A204.1 (cell line): ENCODE data around the gene ABHD12.
"Not testable (repeated sequence)": the region's sequence is repeated elsewhere in the genome, so short reads cannot be mapped to it uniquely, and the experiment has no call there.

Experiments
- FAIRE-seq: peaks from 2 replicates; lab custom pipeline; 2012; peaks lifted over from hg19 to GRCh38; lab: Jason Lieb, UNC

The ABHD12 gene

DNA sequence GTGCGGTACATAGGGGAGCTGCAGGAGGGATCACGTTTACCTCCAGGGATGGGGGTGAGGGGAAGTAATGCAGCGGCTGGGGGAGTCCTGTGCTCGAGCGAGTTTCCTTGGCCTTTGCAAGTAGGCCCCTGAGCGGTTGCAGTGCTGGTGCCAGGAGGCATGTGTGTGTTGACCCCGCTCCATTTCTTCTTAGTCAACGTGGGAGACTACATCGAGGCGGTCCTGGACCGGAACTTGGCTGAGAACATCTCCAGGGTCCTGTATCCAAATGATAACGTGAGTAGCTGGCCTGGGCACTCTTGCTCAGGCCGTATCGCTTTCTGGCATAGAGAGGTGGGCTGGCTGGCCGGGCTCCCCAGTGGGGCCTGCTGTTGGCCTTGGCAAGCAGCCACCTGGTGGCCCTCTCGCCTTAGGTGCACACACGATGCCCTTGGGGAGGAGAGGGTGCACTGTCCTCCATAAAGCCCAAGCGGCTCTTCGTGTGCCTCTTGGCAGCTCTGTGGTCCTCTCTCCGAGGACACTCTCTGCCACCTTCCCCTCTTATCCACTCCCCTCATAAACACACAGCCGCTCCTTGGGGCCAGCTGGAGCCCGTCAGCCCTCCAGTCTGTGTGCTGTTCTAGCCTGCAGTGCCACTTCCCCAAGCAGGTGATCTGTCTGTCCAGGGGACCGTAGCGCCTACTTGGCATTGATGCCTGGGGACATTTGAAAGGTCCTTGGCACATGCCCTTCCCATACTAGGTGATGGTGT is 113.4 kb downstream of the ABHD12 start:
- FAIRE-seq = no peak

DNA sequence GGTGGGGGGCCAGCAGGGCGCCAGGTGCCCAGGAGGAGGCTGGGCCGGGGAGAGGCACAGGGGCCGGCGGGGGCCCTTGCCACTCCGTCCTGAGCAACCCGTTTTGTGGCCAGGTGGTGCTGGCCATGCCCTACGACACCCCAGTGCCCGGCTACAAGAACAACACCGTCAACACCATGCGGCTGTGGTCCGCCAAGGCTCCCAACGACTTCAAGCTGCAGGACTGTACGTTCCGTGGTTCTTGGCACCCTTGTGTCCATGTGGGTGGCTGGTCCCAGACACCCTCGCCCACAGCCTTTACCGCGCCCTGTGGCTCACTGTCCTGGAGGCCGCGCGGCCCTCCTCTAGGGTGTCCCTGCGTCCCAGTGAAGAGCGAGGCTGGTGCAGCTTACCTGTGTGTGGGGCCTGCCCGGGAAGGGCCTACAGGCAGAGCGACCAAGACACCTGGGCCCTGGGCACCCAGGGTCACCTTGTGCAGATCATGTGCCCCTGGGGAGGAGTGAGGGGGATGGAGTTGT is 114.0 kb downstream of the ABHD12 start:
- FAIRE-seq = no peak

GRCh38 chr20:25275813-25276532 is 114.7 kb downstream of the ABHD12 start:
- FAIRE-seq = no peak

- no peak for FAIRE-seq
Measured at GRCh38 chr20:25274891-25275812, 115.5 kb downstream of the ABHD12 start.

DNA sequence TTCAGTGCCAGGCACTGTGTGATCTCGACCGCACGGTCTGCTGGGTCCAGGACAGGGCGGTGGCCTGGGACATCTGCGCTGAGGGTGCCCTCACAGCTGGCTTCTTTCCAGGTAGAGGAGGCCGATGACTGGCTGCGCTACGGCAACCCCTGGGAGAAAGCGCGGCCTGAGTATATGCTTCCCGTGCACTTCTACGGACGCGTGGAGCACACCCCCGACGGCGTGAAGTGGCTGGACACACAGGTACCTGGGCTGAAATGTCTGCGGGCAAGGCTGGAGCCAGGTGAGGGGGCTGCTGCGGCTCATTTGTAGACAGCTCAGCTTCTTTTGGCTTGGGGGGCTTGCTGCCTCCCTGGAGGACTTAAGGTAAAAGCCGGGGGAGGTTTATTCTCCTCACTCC is 116.2 kb downstream of the ABHD12 start:
- FAIRE-seq = no peak

DNA sequence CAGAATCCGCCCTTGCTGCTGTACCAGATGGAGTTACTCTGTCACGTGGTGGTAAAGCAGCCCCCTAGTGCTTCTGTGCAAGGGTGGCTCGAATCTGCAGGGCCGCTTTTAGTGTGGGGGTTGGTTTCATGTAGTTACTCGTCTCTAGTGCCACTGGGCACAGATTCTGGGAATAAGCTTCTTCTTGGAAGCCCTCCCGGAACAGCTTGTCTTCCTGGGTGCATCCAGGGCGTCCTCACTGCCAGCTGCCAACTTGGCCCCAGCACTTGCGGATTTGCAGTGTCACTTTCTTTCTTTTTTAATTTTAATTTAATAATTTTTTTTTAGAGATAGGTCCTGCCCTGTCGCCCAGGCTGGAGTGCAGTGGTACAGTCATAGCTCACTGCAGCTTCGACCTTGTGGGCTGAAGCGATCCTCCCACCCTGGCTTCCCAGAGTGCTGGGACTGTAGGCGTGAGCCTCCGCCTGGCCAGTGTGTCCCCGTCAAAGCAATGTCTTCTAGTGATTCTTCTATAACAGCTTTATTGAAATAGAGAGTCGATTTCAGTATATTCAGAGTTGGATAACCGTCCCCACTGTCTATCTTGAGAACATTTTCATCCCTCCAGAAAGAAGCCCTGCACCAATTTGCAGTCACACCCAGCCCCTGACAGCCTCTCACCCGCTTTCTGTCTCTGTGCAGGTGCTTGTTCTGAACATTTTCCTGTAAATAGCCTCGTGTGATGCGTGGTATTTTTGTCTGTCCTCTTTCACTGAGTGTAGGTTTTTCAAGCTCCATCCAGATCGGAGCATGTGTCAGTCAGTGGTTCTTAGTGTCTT is 116.9 kb downstream of the ABHD12 start:
- FAIRE-seq = no peak

DNA sequence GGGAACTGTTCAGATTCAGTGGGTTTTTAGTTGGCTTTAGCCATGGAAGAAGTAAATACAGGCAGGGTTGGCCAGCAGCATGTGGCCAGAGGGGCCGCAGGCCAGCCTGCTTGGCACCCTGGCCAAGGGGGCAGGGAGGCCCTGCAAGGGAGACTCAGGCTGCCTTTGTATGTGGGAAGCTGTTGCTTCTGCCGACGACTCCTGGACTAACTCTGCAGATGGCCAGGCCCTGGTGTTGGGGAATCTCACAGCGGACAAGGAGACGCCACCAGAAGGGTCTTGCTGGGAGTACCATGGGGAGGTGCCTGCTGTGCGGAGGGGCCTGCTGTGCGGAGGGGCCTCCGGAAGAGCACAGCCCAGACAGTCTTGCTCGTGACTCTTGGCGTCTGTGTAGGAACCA is 117.6 kb downstream of the ABHD12 start:
- FAIRE-seq = no peak

GRCh38 chr20:25272223-25273000 is 118.2 kb downstream of the ABHD12 start:
- FAIRE-seq = no peak

DNA sequence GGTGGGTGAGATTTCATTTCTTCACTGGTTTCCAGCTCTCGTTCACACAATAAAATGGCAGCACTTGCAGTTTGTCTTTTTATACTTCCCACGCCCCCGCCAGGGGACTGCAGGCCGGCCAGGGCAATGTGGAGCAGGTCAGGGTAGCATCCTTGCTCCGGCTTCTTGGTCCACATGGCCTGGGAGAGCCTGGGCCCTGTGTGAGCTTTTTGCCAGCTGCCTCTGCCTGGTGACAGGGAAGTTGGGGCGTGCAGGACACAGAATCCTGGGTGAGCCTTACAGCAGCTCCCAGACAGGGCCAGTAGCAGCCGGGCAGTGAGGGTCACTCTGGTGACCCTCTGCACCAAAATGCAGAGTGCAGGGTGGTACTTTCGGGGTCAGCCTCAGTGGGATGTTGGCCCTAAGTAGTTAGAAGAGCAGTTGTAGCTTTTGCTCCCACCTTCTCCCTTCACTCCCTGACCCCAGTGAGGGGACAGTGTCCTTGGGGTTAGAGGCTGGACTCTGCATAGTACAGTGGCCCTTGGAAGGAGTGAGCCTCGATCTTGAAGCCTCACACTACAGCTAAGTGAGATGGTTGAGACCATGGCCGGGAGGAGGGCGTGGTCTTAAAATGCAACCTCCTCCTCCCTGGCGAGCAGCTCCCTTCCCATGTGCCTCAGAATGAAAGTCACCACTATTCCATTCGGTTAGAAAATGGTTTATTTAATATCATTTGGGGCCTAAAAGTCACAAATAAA is 119.0 kb downstream of the ABHD12 start:
- FAIRE-seq = no peak

DNA sequence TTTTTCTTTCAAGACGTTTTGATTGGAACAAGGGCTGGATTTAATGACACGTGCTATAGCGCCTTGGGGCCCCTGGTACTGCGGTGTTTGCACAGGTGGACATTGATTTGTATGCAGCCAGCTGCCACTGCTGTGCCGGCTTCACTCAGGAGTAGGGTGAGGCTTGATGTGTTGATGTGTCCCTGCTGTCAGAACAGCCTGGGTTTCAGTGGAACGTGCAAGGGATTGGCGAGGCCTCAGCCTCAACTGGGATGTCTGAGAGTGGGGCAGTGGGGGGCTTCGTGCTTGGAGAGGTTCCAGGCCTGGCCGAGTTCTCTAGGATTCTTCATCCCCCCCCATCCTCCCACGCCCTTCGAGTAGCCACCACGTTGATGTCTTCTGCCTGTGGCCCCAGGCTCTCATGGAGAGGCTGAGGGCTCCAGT is 119.8 kb downstream of the ABHD12 start:
- FAIRE-seq = no peak

DNA sequence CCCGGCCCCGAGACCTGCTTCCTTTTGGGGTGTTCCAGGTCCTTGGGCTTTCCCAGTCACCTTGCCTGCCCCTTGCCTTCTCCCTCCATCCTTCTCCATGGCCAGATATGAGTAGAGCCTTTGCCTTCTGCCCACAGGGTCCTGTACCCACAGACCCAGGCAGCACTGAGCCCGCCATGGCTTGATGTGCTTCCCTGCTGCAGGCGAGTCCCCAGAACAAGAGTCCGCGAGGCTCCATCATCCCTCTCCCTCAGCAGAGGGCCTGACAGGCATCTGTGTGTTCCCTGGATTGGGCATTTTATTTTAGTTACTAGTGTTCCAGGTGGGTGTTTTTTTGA is 120.8 kb downstream of the ABHD12 start:
- no peak for FAIRE-seq

DNA sequence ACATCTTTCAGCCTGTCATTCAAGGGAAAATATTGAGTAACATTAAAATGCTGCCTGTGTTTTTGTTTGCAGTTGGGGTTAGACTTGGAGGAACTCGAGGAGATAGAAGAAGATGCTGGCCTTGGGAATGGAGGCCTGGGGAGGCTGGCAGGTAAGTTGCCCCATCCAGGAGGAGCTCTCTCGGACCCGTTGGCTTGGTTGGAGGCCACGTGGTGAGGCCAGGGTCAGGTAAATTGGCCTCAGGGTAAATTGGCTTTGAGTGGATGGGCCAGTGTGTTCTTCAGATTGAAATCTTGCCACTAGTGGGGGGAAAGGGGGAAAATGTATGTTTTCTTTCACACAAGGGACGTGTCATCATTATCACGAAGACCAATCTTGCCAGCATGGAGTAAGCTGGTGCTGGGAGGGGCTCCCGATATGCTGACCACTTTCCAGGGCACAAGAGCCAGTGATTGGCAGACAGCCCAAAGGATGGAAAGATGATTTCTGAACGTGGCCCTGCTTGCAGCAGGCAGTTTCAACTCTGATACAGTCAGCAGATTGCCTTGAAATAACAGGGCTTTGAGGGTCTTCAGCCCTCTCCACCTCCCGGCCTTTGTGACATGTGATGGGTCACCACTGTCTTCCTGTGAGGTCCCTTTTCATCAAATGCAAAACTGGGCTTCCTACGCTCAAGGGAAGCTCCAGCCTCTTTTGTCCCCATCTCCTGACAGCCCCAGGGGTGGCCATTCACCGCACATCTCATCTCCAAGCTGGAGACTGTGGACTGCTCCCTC is 121.4 kb downstream of the ABHD12 start:
- FAIRE-seq = no peak

DNA sequence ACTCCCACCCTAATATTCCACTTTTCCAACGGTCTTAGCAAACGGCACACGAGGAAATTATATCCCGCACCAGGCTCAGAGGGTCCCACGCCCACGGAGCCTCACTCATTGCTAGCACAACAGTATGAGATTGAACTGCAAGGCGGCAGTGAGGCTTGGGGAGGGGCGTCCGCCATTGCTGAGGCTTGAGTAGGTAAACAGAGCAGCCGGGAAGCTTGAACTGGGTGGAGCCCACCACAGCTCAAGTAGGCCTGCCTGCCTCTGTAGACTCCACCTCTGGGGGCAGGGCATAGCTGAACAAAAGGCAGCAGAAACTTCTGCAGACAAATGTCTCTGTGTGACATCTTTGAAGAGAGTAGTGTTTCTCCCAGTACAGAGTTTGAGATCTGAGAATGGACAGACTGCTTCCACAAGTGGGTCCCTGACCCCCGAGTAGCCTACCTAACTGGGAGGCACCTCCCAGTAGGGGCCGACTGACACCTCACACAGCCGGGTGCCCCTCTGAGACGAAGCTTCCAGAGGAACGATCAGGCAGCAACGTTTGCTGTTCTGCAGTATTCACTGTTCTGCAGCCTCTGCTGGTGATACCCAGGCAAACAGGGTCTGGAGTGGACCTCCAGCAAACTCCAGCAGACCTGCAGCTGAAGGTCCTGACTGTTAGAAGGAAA is 129.7 kb downstream of the ABHD12 start:
- not testable (repeated sequence) for FAIRE-seq

- no peak for FAIRE-seq
Measured at GRCh38 chr20:25259788-25260254, 130.8 kb downstream of the ABHD12 start.

GRCh38 chr20:25259358-25259757 is 131.3 kb downstream of the ABHD12 start:
- FAIRE-seq = no peak

- FAIRE-seq = no peak
Measured at GRCh38 chr20:25258828-25259227, 131.8 kb downstream of the ABHD12 start.

DNA sequence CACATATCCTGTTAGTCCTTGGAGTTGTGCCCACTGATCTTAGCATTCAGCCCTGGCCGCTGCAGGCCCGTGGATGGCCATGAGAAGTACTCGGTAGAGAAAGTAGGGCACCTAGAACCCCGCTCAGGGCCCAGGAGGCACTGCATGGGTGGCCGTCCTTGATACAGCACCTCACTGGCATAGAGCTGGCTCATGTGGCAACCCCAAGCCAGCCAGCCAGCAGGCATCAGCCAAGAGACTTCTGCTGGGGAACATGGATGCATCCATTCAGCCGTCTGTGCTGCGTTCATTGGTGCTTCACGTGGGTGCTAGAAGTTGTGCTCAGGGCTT is 132.2 kb downstream of the ABHD12 start:
- no peak for FAIRE-seq

- no peak for FAIRE-seq
Measured at GRCh38 chr20:25257756-25258475, 132.7 kb downstream of the ABHD12 start.
